ENCODE data around the gene CCDC127. TPM values are rescaled to one million over a fixed set of nuclear protein-coding genes. Genes with fewer than 3 reads are reported as not detected.
"Not testable (repeated sequence)": the region's sequence is repeated elsewhere in the genome, so short reads cannot be mapped to it uniquely, and the experiment has no call there.

The CCDC127 gene
- total RNA-seq, 1 experiment from 2014 or later: 5.0 TPM

DNA sequence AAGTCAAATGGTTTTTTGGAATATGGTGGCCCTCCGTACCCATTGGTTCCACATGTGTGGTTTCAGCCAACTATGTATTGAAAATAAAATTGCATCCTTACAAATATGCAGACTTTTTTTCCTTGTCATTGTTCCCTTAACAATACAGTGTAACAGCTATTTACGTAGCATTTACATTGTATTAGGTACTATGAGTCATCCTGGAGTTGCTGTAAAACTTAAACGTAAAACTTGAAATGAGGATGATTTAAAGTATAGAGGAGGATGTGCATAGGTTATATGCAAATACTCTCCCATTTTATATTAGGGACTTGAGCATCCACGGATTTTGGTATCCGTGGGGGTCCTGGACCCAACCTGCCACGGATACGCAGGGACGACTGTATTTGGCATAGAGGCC lies 16.5 kb upstream of the CCDC127 start:
- DNase-seq (ENCODE audit: low read depth): no peak

DNA sequence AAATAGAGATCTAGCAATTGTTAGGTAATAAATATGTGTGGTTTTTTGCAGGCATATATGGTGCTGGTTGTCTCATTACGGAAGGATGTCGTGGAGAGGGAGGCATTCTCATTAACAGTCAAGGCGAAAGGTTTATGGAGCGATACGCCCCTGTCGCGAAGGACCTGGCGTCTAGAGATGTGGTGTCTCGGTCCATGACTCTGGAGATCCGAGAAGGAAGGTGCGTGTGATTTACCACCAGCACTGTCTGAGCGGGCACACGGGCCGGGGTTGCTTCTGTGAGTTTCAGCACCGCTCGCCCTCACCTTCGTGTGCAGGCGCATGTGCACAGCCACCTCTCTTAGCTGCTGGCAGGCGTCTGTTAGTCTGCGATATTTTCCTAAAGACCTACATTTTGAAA lies 15.5 kb upstream of the CCDC127 start:
- not testable (repeated sequence) for DNase-seq (ENCODE audit: low read depth)

DNA sequence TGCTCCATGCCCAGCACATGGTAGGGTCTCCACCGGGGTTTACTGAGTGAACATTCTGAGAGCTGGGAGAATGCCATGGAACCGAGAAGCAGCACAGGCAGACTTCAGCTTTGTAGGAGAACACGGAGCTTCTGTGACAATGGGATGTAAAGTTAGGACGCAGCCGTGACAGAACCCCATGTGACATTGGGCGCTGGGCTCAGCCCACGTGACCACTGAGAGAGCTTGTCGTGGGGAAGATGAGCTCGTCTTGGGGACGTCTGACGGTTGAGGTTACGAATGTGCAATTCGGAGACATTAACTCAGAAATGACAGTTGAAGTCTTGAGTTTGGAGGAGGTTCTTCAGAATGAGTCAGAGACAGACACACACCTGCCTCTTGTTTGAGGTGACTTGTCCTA lies 13.7 kb upstream of the CCDC127 start:
- DNase-seq (ENCODE audit: low read depth): no peak

DNA sequence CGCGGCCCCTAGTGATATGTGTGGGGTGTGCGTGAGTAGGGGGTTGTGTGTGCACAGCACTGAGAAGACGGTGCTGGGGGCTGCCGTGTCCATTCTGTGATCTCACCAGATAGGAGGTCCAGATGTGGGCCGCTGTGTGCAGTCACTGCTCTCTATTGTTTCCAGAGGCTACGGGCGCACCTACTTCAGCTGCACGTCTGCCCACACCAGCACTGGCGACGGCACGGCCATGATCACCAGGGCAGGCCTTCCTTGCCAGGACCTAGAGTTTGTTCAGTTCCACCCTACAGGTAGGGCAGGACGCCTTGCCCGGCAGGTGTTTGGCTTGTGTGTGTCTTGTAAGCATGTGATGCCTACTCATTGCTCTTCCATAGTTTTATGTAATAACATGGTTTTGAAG lies 12.8 kb upstream of the CCDC127 start:
- DNase-seq (ENCODE audit: low read depth): no peak

DNA sequence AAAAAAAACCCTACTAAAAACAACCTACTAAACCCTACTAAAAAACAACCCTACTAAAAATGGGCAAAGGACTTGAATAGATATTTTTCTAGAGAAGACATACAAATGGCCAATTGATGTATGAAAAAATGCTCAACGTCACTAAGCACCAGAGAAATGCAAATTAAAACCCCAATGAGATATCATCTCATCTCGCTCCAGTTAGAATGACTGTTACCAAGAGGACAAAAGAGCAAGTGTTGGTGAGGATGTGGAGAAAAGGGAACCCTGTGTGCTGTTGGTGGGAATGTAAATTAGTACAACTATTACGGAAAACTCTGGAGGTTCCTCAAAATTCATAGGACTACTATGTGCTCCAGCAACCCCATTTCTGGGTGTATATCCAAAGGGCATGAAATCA lies 10.9 kb upstream of the CCDC127 start:
- no peak for DNase-seq (ENCODE audit: low read depth)

DNA sequence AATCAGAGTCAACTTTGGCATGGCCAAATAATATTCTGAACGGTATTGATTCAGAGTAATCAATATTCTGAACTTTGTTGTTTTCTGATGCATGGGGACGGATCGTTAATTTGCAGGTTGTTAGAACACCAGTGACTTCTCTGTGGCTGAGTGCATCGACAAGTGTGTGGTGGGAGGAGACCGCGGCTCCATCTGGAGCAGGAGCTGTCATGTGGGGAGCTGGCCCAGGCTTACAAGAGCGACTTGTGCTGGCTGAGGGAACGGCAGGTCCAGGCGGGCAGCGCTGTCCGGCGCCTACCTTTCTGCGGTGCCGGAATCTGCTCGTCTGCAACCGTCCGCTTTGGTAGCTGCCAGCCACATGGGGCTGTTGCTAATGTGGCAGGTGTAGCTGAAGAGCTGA lies 9.4 kb upstream of the CCDC127 start:
- not testable (repeated sequence) for DNase-seq (ENCODE audit: low read depth)

DNA sequence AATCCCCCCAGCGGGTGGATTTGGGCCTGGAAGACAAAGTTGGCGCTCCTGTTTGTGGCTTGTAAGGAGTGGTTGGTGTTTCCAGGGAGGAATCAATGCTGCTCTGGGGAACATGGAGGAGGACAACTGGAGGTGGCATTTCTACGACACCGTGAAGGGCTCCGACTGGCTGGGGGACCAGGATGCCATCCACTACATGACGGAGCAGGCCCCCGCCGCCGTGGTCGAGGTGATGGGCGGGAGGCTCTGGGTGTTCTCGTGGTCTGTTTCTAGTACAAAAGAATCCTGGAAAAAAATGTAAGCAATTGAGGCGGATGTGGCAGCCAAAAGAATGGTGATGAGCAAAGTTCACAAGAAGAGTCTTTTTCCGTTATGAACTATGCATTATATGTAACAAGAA lies 7.4 kb upstream of the CCDC127 start:
- DNase-seq (ENCODE audit: low read depth): no peak

DNA sequence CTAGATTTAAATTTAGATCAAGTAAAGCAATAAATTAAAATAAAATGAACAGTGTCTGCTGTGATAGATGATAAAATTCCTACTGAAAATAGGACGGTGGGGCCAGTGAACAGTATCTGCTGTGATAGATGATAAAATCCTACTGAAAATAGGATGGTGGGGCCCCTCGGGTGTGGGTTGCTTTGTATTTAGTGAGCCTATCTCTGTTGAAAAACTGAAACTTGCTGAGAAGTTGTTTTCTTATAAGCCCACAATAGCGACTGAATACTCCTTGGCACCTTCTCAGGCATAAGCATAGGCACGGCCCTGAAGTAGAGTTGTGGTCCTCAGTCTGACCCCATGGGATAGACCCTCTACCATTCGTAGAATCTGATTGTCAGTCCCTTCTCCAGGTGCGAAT lies 5.8 kb upstream of the CCDC127 start:
- no peak for DNase-seq (ENCODE audit: low read depth)

DNA sequence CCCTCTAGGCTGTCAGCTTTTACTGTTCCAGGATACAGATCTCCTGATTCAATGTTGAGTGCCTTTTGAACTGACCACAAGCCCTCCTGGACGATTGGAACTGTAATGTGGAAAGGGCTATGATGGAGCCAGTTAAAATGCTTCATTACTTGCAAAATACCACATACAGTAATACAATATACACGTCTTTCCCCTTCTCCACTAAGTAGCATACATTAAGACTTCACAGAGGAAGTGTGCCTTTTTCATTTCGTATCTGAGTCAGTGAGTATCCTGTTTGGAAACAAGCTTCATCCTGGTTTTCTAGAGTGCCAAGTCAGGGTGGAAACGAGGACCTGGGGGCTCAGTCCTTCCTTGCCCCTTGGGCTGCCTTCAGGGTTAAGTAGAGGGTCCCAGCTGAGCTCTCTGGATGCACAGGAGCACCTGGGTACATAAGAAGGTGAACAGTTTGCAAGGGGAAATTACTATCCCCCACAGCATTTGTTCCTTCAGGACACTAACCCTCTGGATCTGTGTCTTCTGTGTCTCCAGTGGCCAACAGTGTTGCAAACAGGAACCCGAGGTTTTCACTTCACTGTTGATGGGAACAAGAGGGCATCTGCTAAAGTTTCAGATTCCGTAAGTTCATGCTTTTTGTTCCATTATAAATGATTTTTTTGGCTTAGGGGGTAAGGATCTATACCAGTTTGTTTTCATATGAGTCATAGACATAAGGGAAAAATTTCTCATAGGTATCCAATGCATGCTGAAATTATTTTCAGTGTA lies 5.2 kb upstream of the CCDC127 start:
- DNase-seq (ENCODE audit: low read depth): not testable (repeated sequence)

DNA sequence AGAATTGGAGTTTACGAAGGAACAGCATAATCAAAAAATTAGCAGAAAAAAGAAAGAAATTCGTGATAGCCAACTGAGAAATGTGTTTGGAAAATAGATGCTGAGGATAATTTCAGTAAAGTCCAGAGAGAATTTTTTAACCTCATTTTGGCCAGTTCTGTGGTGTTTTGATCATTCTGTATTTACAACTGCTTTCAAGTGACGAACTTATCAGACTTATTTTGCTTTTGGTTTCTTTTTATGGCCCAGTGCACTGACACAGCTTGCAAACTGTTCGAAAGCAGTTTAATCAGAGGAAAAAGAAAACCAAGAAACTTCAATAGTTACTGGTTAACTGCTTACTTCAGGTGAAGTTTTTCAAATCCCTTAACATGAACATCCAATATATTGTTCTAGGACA lies 2.0 kb upstream of the CCDC127 start:
- no peak for DNase-seq (ENCODE audit: low read depth)

DNA sequence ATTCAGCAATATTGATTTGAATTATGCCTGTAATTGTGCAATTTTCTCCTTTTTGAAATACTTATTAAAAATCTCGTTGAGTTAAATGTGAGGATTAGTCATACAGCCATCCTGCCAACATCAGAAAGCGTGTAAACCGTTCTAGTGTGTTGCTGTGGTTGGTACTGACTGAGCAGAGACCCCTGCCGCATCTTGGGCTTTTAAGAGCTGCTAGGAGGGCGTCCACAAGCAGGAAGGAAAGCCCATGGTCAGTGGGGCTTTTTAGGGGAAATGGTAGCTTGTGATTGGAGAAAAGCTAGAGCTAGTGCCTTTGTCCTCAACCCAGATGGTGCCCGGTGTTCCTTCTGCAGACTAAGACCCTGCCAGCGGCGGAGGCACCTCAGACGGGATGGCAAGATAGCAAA lies 1.5 kb upstream of the CCDC127 start:
- DNase-seq (ENCODE audit: low read depth): peak; percentile 19

DNA sequence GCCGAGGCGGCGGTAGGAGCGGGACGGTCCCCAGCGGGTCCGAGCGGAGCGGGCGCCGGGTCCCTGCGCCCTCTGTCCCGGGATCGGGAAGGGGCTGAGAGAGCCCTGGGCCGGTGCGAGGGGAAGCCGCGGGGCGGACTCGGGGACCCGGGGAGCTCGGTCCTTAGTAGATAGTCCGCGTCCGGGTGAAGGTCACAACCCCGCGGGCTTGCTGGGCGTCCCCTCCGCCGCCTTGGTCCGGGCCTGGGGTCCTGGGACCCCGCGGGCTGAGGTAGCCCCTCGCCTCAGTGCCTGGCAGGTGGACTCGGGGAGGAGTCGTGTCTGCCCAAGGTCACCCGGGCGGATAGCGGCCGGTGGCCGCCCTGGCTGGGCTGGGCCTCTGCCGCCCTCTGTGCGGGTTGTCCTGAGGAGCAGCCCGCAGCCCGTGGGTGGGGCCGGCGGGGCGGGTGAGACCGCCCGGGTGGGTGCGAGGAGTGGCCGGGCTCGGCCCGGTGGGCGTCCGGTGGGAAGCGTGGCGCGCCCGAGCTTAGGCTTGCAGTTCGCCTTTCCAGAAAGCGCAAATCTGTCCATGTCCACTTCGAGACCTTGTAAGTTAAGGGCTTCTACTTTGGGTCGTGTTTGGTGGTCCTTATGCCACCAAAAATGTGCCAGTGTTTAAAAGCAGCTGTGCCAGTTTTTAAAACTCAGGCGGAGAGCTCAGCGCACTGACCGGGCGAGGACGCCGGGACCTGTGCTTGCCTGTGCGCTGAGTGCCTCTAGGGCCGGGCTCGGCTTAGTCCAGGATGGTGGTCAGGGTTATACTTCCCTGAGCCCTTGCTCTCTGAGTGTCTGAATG lies 721 bp upstream of the CCDC127 start:
- peak; percentile 25 for DNase-seq (ENCODE audit: low read depth)

DNA sequence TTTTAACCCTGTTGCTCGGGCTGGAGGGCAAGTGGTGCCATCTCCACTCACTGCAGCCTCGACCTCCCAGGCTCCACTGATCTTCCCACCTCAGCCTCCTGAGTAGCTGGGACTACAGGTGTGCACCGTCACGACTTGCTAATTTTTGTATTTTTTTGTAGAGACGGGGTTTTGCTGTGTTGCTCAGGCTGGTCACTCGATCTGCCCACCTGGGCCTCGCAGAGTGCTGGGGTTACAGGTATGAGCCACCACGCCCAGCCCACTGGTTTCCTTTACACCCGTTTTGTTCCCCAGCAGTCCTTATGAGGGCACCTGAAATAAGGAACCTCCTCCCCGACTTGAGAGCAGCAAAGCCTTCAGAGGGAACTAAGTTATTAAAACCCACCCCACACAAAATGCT lies 1.9 kb downstream of the CCDC127 start:
- DNase-seq (ENCODE audit: low read depth): not testable (repeated sequence)

DNA sequence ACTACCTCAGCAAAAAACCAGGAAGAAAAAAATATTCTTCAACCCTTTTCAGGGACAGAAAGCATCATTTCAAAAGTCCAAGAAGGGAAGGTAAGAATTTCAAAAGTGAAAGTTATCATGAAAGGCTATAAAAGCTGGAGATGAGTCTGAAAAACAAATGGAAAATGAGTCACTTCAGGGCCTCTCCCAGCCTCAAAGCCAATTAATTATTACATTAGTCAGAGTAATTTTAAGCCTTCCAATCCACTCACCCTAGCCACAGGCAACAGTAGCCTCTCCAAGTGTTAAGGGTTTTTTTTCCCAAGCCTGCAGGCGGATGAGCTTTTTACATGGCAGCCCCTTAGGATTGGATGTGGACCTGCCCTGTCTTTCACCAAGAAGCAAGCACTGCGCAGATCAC lies 2.7 kb downstream of the CCDC127 start:
- DNase-seq (ENCODE audit: low read depth): peak; percentile 35

DNA sequence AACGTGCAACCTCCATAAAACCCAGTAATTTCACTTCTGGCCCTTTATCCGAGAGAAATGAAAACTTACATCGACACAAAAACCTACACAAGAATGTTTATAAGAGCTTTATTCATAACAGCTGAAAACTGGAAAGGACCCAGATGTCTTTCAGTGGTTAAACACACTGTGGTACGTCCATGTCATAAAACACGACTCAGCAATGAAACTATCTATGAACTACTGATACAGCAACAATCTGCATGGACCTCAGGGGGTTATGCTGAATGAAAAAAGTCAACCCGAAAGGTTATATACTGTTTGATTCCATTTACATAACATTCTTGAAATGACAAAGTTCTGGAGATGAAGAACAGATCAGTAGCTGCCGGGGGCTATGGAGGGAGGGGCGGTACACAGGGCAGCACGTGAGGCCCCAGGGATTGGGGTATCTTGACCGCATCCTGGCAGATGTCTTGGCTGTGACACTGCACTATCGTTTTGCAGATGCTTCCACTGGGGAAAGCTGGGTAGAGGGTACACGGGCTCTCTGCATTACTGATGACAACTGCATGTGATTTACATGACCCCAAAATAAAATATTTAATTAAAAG lies 4.1 kb downstream of the CCDC127 start:
- DNase-seq (ENCODE audit: low read depth): no peak

DNA sequence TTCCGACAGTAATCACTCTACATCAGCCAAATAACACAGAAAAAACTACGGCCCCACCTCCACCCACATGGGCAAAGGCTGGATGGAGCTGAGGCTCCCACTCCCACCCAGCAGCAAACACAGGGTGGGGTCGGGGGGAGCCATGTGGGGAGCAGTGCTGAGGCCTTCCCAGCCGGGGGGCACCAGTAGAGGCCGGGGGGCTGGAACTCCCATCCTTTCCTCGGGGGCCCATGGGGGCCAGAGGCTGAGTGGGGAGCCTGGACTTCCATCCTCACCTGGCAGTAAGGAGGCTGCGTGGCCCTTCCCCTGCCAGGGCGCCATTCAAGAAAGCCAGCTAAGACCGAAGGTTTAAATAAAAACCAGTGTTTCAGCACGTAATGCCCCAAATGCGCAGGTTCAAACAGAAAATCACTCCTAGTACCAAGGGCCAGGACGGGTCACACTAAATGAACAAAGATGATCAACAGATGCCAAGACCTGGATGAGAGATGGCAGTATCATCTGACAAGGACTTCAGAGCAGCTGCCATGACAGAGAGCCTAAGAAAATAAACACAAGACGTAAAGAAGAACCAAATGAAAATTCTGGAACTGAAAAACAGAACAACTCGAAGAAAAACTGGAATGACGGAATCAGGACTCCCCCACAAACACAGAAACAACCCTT lies 9.4 kb downstream of the CCDC127 start:
- DNase-seq (ENCODE audit: low read depth): no peak

DNA sequence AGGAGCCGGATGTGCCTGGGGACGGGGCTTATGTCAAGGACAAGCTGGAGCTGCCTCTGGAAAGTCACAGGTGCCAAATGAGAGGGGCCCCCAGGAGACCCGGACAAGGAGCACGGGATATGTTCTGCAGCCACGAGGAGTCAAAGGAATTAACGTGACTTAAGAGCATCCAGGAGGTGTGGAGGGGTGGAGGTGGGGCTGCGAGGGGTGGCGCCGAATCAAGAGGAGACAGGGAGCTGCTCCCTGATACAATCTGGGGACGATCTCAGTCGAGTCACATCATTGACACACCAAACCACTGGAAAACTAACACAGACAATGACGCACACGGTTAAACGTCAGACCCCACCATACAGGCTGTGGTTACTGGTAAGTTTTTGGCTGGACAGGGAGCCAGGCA lies 10.4 kb downstream of the CCDC127 start:
- no peak for DNase-seq (ENCODE audit: low read depth)

DNA sequence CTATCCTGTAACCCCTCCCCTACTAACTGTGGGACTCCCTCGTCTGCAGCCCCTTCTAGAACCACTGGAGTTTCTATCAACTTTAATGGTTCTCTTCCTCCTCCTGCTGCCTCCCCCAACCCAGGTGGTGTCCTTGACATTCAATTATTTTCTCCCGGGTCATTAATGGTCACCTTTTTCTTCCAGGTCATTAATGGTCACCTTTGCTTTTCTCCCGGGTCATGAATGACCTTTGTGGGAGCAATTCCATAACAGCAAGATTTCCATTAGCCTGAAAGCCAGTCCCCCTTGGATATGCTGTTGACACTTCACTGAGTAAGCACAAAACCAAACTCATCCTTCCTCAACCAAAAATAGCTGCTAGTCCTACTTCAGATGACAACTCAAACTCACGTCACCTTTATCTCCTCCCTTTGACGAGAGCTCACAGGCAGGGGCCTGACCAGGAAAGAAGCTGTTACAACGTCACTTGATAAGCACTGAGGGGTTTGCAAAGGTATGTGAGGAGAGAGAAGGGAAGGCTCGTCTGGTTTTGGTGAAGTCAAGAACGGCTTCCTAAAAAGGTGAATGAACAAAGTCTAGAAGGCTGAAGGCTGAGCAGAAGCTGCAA lies 10.9 kb downstream of the CCDC127 start:
- no peak for DNase-seq (ENCODE audit: low read depth)

DNA sequence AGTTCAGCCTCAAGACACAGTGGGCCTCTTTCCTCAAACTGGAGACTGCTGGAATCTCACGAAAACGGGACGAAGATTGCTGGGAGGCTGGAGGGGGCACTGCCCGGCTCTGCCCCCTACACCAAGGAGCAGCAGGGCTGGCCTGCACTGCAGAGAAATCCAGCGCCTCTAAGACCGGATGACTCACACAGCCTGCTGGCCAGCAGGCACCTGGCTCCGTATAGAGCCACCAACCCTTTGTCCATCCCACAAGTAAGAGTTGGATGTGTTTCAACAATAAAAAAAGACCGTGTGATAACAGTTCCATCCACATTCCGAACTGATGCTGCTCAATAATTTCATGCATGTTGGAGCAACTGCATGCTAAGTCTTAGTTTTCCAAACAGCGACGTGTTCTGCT lies 11.5 kb downstream of the CCDC127 start:
- DNase-seq (ENCODE audit: low read depth): peak; percentile 42

DNA sequence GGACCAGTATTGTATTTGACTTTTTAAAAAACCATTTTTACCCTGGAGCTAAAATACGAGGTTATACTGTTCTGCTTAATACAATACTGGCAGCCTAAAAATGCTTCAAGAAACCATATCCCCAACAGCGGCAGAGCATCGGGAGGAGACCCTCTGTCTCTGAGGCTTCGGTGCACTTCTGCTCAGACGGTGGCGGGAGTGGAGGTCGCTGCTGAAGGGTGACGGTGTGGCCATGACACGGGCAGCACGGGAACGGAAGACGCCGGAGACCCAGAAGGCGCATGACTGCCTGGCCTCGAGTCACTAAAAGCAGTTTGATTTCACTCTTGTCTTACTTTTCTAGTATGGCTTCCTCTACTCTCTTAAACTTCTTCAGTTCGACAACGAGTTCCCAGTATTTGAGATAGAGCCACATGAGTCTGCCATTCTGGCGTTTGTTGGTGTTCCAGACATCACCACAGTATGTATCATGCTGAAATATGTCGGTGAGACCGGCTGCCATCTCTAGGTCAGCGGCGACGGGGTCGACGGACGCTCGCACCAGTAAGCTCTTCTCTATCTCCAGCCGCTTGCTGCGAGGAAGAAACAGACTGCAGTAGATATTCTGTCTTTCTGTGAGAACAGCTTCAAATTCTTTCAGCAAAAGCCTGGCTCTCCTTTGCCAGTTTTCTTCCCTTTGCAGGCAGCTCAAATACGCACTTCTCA lies 12.8 kb downstream of the CCDC127 start:
- DNase-seq (ENCODE audit: low read depth): no peak

DNA sequence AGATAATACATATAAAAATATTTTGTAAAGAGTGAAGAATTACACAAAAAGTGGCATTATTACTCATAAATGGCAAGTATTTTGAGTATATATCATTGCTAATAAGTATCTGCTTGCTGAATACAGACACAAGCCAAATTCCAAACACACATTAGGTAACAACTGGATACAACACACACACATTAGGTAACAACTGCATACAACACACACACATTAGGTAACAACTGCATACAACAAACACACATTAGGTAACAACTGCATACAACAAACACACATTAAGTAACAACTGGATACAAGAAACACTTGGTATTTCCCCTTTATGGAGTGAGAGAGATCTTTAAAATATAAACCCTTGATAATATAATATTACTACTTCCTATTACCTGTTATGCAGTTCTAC lies 13.5 kb downstream of the CCDC127 start:
- DNase-seq (ENCODE audit: low read depth): no peak

Data from LHCN-M2 (cell line).